Activated CD4-positive, alpha-beta T cell treated with anti-CD3 and anti-CD28 coated beads, Interleukin-2, amount 50 U/mL, for 16 hours (primary cell): ENCODE measurements around the gene RNASE8.
"Not testable (repeated sequence)": the region's sequence is repeated elsewhere in the genome, so short reads cannot be mapped to it uniquely, and the experiment has no call there.

Source experiments
- DNase-seq: peaks from one replicate; pipeline ENCODE4 v3.0.0-alpha.2; 2020

RNASE8 gene

GRCh38 chr14:21057803-21058675 is at the start of gene RNASE8:
RNASE8 (plus strand) TSS chr14:21057822; CDS start chr14:21057893, 71 bp downstream.
- no peak for DNase-seq

- DNase-seq: not testable (repeated sequence)
Measured at GRCh38 chr14:21009721-21010120, 47.9 kb upstream of the RNASE8 start.

GRCh38 chr14:21011136-21011535 is 46.5 kb upstream of the RNASE8 start:
- no peak for DNase-seq

GRCh38 chr14:21014761-21015190 is 42.8 kb upstream of the RNASE8 start:
- DNase-seq: peak; percentile 72

GRCh38 chr14:21015312-21015711 is 42.3 kb upstream of the RNASE8 start:
- DNase-seq: no peak

GRCh38 chr14:21016413-21017190 is 41.0 kb upstream of the RNASE8 start:
- DNase-seq: no peak

- no peak for DNase-seq
Measured at GRCh38 chr14:21017528-21018245, 39.9 kb upstream of the RNASE8 start.

- no peak for DNase-seq
Measured at GRCh38 chr14:21018286-21018685, 39.3 kb upstream of the RNASE8 start.

- DNase-seq: no peak
Measured at GRCh38 chr14:21018781-21019180, 38.8 kb upstream of the RNASE8 start.

- no peak for DNase-seq
Measured at GRCh38 chr14:21019366-21019765, 38.3 kb upstream of the RNASE8 start.

GRCh38 chr14:21020977-21021545 is 36.6 kb upstream of the RNASE8 start:
- DNase-seq: no peak

GRCh38 chr14:21022686-21023085 is 34.9 kb upstream of the RNASE8 start:
- no peak for DNase-seq

- DNase-seq: no peak
Measured at GRCh38 chr14:21023174-21023573, 34.4 kb upstream of the RNASE8 start.

- no peak for DNase-seq
Measured at GRCh38 chr14:21023817-21024584, 33.6 kb upstream of the RNASE8 start.

GRCh38 chr14:21024585-21025370 is 32.8 kb upstream of the RNASE8 start, which contains the start of gene NDRG2:
NDRG2 (minus strand) TSS chr14:21025061; CDS start chr14:21023315, 1,746 bp downstream.
- peak; percentile 40 for DNase-seq

- DNase-seq: no peak
Measured at GRCh38 chr14:21025371-21026273, 32.0 kb upstream of the RNASE8 start.

GRCh38 chr14:21026274-21026987 is 31.2 kb upstream of the RNASE8 start:
- no peak for DNase-seq

GRCh38 chr14:21026988-21027315 is 30.7 kb upstream of the RNASE8 start:
- DNase-seq: no peak

GRCh38 chr14:21029917-21030316 is 27.7 kb upstream of the RNASE8 start, which contains the start of gene TPPP2:
TPPP2 (plus strand) TSS chr14:21030217; CDS start chr14:21030582, 365 bp downstream.
- no peak for DNase-seq
